Activated CD8-positive, alpha-beta T cell treated with anti-CD3 and anti-CD28 coated beads, Interleukin-2, amount 10 ng/mL, durations not matched to agents 7 days and 5 days (primary cell): ENCODE data around the gene TBCK. TPM values are rescaled to one million over a fixed set of nuclear protein-coding genes. Genes with fewer than 3 reads are reported as not detected.

Experiments used
- ATAC-seq: fragments of 150-1000 bp; cut with Tn5 transposase; one replicate; pipeline ENCODE4 v1.10.0; 2021; ENCODE audit warnings: moderate library complexity
- CTCF ChIA-PET: fragments of 350-600 bp; sonication (Branson Sonifier 250); formaldehyde crosslinking; loops from one replicate; lab custom pipeline; 2021; ENCODE audit warnings: antibody characterized with exemption; lab: Charles Lee
- POLR2A ChIA-PET: fragments of 350-600 bp; sonication (Branson Sonifier 250); formaldehyde crosslinking; loops from one replicate; lab custom pipeline; 2021; ENCODE audit warnings: antibody characterized with exemption; lab: Charles Lee
- DNase-seq: peaks from one replicate; pipeline ENCODE4 v3.0.0-alpha.2; 2020
- H3K27ac Mint-ChIP-seq: one replicate; pipeline ENCODE4 v1.8.0; 2021; ENCODE audit warnings: mild to moderate bottlenecking, mixed read lengths
- H3K27me3 Mint-ChIP-seq: one replicate; pipeline ENCODE4 v1.8.0; 2021; ENCODE audit warnings: low read depth, mixed read lengths
- H3K36me3 Mint-ChIP-seq: one replicate; pipeline ENCODE4 v1.8.0; 2021; ENCODE audit warnings: low read depth, mixed read lengths
- H3K4me1 Mint-ChIP-seq: one replicate; pipeline ENCODE4 v1.8.0; 2021; ENCODE audit warnings: low read depth, mixed read lengths
- H3K4me3 Mint-ChIP-seq: one replicate; pipeline ENCODE4 v1.8.0; 2021; ENCODE audit warnings: mild to moderate bottlenecking, mixed read lengths
- H3K9me3 Mint-ChIP-seq: one replicate; pipeline ENCODE4 v1.8.0; 2022; ENCODE audit warnings: mixed read lengths; ENCODE audit not compliant: insufficient read depth
- total RNA-seq, 2 experiments: library from RNA; stranded (reverse); gene quantifications; one replicate each; pipeline ENCODE4 v1.2.3, GENCODE V29; 2021

Gene TBCK
- total RNA-seq, 2 experiments from 2014 or later, result 33.7 to 36.8 TPM

- Mint-ChIP-seq H3K4me3 (no peak overlapping the region), H3K4me1 (no peaks in the 10 kb centered on the region), H3K27ac (no peak overlapping the region), H3K36me3 (peaks cover 36% of the 10 kb centered on the region), H3K9me3 (peaks cover 7% of the 10 kb centered on the region), H3K27me3 (no peaks in the 10 kb centered on the region)
- POLR2A ChIA-PET, result no interaction called here
- no peak for ATAC-seq
- DNase-seq, result no peak
- CTCF ChIA-PET, result no interaction called here
These were observed 211.7 kb downstream of the TBCK start for GRCh38 chr4:106104276-106104675.

- H3K4me3 Mint-ChIP-seq, result no peak overlapping the region
- DNase-seq, result no peak
- H3K4me1 Mint-ChIP-seq, result no peaks in the 10 kb centered on the region
- ChIA-PET POLR2A (no interaction called here), CTCF (no interaction called here)
- H3K27me3 Mint-ChIP-seq, result no peaks in the 10 kb centered on the region
- ATAC-seq, result no peak
- H3K9me3 Mint-ChIP-seq, result no peaks in the 10 kb centered on the region
- no peak overlapping the region for H3K27ac Mint-ChIP-seq
- H3K36me3 Mint-ChIP-seq, result peaks cover 29% of the 10 kb centered on the region
These were observed 219.6 kb downstream of the TBCK start for GRCh38 chr4:106096454-106096853.

GRCh38 chr4:106095408-106095807 lies 220.6 kb downstream of the TBCK start:
- Mint-ChIP-seq H3K9me3 (peaks cover 7% of the 10 kb centered on the region), H3K27ac (no peak overlapping the region), H3K4me3 (no peak overlapping the region), H3K36me3 (peaks cover 39% of the 10 kb centered on the region), H3K4me1 (no peaks in the 10 kb centered on the region), H3K27me3 (no peaks in the 10 kb centered on the region)
- ChIA-PET POLR2A (no interaction called here), CTCF (no interaction called here)
- ATAC-seq (no peak), DNase-seq (no peak)

DNA sequence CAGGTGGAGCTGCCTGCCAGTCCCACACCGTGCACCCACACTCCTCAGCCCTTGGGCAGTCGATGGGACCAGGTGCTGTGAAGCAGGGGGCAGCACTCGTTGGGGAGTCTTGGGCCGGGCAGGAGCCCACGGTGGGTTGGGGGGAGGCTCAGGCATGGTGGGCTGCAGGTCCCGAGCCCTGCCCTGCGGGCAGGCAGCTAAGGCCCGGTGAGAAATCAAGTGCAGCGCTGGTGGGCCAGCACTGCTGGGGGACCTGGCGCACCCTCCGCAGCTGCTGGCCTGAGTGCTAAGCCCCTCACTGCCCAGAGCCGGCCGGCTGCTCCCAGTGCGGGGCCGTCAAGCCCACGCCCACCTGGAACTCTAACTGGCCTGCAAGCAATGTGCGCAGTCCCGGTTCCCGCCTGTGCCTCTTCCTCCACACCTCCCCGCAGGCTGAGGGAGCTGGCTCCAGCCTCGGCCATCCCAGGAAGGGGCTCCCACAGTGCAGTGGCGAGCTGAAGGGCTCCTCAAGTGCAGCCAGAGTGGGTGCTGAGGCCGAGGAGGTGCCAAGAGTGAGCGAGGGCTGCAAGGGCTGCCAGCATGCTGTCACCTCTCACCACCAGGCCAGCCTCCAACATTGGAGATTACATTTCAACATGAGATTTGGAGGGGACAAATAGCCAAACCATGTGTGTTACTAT lies 223.5 kb downstream of the TBCK start:
- CTCF ChIA-PET, result interaction anchor here (0.6 kb wide), 1 partner anchor 69 kb away, joined by 3 read pairs; no protein-coding TSS in a partner anchor
- Mint-ChIP-seq H3K4me1 (no peaks in the 10 kb centered on the region), H3K27ac (no peak overlapping the region), H3K9me3 (peaks cover 9% of the 10 kb centered on the region), H3K4me3 (no peak overlapping the region), H3K36me3 (peaks cover 54% of the 10 kb centered on the region), H3K27me3 (no peaks in the 10 kb centered on the region)
- ATAC-seq, result no peak
- POLR2A ChIA-PET, result no interaction called here
- DNase-seq, result no peak

- Mint-ChIP-seq H3K4me3 (no peak overlapping the region), H3K36me3 (peaks cover 55% of the 10 kb centered on the region), H3K27ac (no peak overlapping the region), H3K9me3 (peaks cover 9% of the 10 kb centered on the region), H3K4me1 (no peaks in the 10 kb centered on the region), H3K27me3 (no peaks in the 10 kb centered on the region)
- ATAC-seq, result no peak
- ChIA-PET CTCF (no interaction called here), POLR2A (no interaction called here)
- DNase-seq, result no peak
These were observed 225.2 kb downstream of the TBCK start for GRCh38 chr4:106090826-106091225.

- DNase-seq, result no peak
- ChIA-PET CTCF (no interaction called here), POLR2A (no interaction called here)
- peaks cover 31% of the 10 kb centered on the region for H3K36me3 Mint-ChIP-seq
- no peaks in the 10 kb centered on the region for H3K4me1 Mint-ChIP-seq
- H3K9me3 Mint-ChIP-seq, result peaks cover 14% of the 10 kb centered on the region
- no peak for ATAC-seq
- no peaks in the 10 kb centered on the region for H3K27me3 Mint-ChIP-seq
- H3K4me3 Mint-ChIP-seq, result no peak overlapping the region
- H3K27ac Mint-ChIP-seq, result no peak overlapping the region
These were observed 232.9 kb downstream of the TBCK start for GRCh38 chr4:106083065-106083464.

- peaks cover 21% of the 10 kb centered on the region for H3K9me3 Mint-ChIP-seq
- ATAC-seq (no peak), DNase-seq (no peak)
- no peaks in the 10 kb centered on the region for H3K27me3 Mint-ChIP-seq
- H3K27ac Mint-ChIP-seq, result no peak overlapping the region
- peaks cover 40% of the 10 kb centered on the region for H3K36me3 Mint-ChIP-seq
- no peaks in the 10 kb centered on the region for H3K4me1 Mint-ChIP-seq
- ChIA-PET POLR2A (no interaction called here), CTCF (no interaction called here)
- H3K4me3 Mint-ChIP-seq, result no peak overlapping the region
These were observed 235.6 kb downstream of the TBCK start for GRCh38 chr4:106080376-106080775.

DNA sequence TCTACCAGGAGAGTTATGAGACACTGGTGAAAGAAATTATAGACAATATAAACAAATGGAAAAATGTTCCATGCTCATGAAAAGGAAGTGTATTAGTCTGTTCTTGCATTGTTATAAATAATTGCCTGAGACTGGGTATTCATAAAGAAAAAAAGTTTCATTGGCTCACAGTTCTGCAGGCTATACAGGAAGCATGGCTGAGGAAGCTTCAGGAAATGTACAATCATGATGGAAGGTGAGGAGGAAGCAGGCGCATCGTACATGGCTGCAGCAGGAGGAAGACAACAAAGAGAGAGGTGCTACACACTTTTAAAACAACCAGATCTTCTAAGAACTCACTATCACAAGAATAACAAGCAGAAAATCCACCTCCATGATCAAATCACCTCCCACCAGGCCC lies 236.4 kb downstream of the TBCK start:
- ATAC-seq (no peak), DNase-seq (no peak)
- no peak overlapping the region for H3K4me3 Mint-ChIP-seq
- no peaks in the 10 kb centered on the region for H3K4me1 Mint-ChIP-seq
- no peaks in the 10 kb centered on the region for H3K27me3 Mint-ChIP-seq
- CTCF ChIA-PET, result no interaction called here
- H3K27ac Mint-ChIP-seq, result no peak overlapping the region
- peaks cover 21% of the 10 kb centered on the region for H3K9me3 Mint-ChIP-seq
- H3K36me3 Mint-ChIP-seq, result peaks cover 44% of the 10 kb centered on the region
- POLR2A ChIA-PET, result no interaction called here

GRCh38 chr4:106065018-106065417 lies 251.0 kb downstream of the TBCK start:
- H3K9me3 Mint-ChIP-seq, result no peaks in the 10 kb centered on the region
- H3K4me1 Mint-ChIP-seq, result no peaks in the 10 kb centered on the region
- no peaks in the 10 kb centered on the region for H3K36me3 Mint-ChIP-seq
- ATAC-seq, result no peak
- H3K27me3 Mint-ChIP-seq, result no peaks in the 10 kb centered on the region
- no peak overlapping the region for H3K27ac Mint-ChIP-seq
- CTCF ChIA-PET, result interaction anchor here (1.2 kb wide), 1 partner anchor 19 kb away, joined by 3 read pairs; no protein-coding TSS in a partner anchor
- DNase-seq, result no peak
- POLR2A ChIA-PET, result no interaction called here
- H3K4me3 Mint-ChIP-seq, result no peak overlapping the region

DNA sequence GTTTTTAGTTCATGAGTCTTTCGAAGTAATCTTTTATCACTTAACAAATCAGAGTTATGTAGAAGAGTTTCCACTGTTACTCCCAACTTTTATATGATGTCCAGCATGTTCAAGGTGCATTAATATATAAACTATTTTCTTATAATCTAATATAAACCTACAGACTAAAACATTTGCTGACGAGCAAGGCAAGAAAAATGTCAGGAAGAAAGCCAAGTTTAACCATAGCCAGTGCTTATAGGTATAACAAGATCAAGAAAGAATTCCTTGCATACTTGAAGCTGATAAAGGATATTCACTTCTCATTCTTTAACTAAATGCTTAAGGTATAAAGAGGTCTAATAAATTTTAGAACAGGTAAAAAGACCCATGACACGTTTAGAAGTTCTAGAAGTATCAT lies 253.0 kb downstream of the TBCK start:
- Mint-ChIP-seq H3K27me3 (no peaks in the 10 kb centered on the region), H3K27ac (no peak overlapping the region), H3K9me3 (no peaks in the 10 kb centered on the region), H3K4me3 (no peak overlapping the region), H3K4me1 (no peaks in the 10 kb centered on the region), H3K36me3 (no peaks in the 10 kb centered on the region)
- ATAC-seq (no peak), DNase-seq (no peak)
- CTCF ChIA-PET, result no interaction called here
- POLR2A ChIA-PET, result no interaction called here

DNA sequence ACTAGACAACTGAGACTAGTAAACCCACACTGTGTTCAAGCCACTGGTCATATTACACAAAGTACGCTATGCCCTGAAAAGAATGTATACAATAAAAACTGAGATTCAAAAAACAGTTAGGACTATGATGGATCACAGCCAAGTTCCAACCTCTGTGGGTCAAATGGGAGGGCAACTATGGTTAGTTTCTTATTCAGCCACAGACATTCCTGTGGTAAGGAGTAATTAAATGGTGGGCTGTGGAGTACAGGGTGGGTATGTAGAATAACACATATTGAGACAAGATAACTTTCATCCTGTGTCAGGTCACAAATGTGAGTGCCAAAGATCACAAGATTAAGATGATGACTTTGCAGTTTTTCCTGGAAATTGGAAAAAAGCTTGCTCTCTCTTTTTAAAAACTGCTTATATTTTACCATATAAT lies 253.5 kb downstream of the TBCK start:
- no peak for DNase-seq
- no peaks in the 10 kb centered on the region for H3K9me3 Mint-ChIP-seq
- no peak overlapping the region for H3K27ac Mint-ChIP-seq
- ChIA-PET CTCF (no interaction called here), POLR2A (no interaction called here)
- H3K27me3 Mint-ChIP-seq, result no peaks in the 10 kb centered on the region
- no peak for ATAC-seq
- H3K36me3 Mint-ChIP-seq, result no peaks in the 10 kb centered on the region
- H3K4me3 Mint-ChIP-seq, result no peak overlapping the region
- H3K4me1 Mint-ChIP-seq, result no peaks in the 10 kb centered on the region

DNA sequence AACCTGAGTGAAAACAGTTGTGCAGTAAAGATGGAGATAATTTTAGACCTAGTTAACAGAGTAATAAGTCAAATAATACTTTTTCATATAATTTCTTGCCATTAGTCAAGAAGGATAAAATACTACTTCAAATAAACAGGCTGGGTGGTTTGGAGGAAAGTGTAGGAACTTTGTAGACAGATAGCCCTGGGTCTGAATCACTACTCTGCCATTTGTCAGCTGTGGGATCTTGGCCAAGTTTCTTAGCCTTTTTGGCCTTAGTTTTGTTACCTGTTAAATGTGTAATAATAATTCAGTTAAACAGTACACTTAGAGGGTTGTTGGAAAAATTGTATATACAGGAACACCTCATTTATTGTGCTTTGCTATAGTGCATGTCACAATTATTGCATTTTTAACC lies 257.1 kb downstream of the TBCK start:
- Mint-ChIP-seq H3K4me3 (no peak overlapping the region), H3K4me1 (no peaks in the 10 kb centered on the region), H3K27me3 (no peaks in the 10 kb centered on the region), H3K9me3 (no peaks in the 10 kb centered on the region), H3K27ac (no peak overlapping the region), H3K36me3 (no peaks in the 10 kb centered on the region)
- DNase-seq (no peak), ATAC-seq (no peak)
- POLR2A ChIA-PET, result no interaction called here
- CTCF ChIA-PET, result no interaction called here

DNA sequence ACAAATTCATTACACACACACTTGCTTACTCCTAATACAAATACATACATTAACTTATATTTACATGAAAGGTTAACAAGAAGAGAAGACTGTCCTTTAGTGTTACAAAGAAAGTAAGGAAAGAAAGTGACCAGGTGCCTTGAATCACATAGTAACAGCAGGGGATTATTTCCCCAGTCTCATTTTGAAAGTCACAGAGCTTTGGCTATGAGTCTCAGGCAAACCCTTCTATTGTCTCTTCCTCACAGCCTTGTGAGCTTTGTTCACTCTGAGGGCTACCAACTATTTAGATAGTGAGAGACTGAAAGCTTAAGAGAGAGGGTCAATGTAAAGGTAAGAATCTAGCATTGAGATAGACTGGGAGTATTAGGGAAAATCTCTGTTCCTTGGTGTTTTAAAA lies 259.1 kb downstream of the TBCK start:
- no peak overlapping the region for H3K4me3 Mint-ChIP-seq
- H3K27me3 Mint-ChIP-seq, result no peaks in the 10 kb centered on the region
- no peaks in the 10 kb centered on the region for H3K4me1 Mint-ChIP-seq
- ATAC-seq, result no peak
- H3K27ac Mint-ChIP-seq, result no peak overlapping the region
- ChIA-PET POLR2A (no interaction called here), CTCF (no interaction called here)
- no peak for DNase-seq
- no peaks in the 10 kb centered on the region for H3K36me3 Mint-ChIP-seq
- H3K9me3 Mint-ChIP-seq, result no peaks in the 10 kb centered on the region
